Endothelial cell of umbilical vein (primary cell): ENCODE data around the gene CTSW. TPM values are rescaled to one million over a fixed set of nuclear protein-coding genes. Genes with fewer than 3 reads are reported as not detected.

Experiments used
- BruUV-seq: library from RNA; stranded (reverse); fragments of 400-500 nt; replicated peaks from 2 replicates; lab custom pipeline; 2021; lab: Mats Ljungman, UMichigan
- CTCF ChIA-PET: fragments of 300-600, 350-600 bp; sonication (Branson Sonifier 250); formaldehyde crosslinking; loops from one replicate; lab custom pipeline; 2021; ENCODE audit warnings: antibody characterized with exemption, inconsistent platforms; lab: Charles Lee
- POLR2A ChIA-PET: fragments of 300-600, 350-600 bp; sonication (Branson Sonifier 250); formaldehyde crosslinking; loops from one replicate; lab custom pipeline; 2021; ENCODE audit warnings: antibody characterized with exemption, inconsistent platforms; lab: Charles Lee
- DNase-seq: peaks from one replicate; pipeline ENCODE4 v3.0.0-alpha.2; 2011; ENCODE audit warnings: low read depth, low spot score
- FAIRE-seq: peaks from 2 replicates; lab custom pipeline; 2011; peaks lifted over from hg19 to GRCh38; lab: Jason Lieb, UNC
- H2AFZ ChIP-seq: 2 replicates; pipeline ENCODE4 v1.6.0; 2012; ENCODE audit warnings: low read depth, low read length, control low read depth, inconsistent platforms
- H3K27ac ChIP-seq: 2 replicates; pipeline ENCODE4 v1.5.1; 2011; ENCODE audit warnings: low read depth, mild to moderate bottlenecking, control low read depth, low read length, moderate library complexity; ENCODE audit not compliant: insufficient read depth
- H3K27me3 ChIP-seq, 2 experiments: 2 replicates each; pipeline versions ENCODE4 v1.6.0 to v1.6.1; 2011; ENCODE audit warnings: low read length in 2 of 2, mixed read lengths in 1 of 2; ENCODE audit not compliant: control insufficient read depth in 2 of 2, insufficient read depth in 2 of 2
- H3K36me3 ChIP-seq, 2 experiments: 2 replicates in 1 of 2; 3 replicates in 1 of 2; pipeline ENCODE4 v1.5.1; 2011; ENCODE audit warnings: low read length in 2 of 2, mild to moderate bottlenecking in 1 of 2, moderate library complexity in 1 of 2; ENCODE audit not compliant: control insufficient read depth in 2 of 2, insufficient read depth in 2 of 2; ENCODE audit errors: extremely low read depth in 1 of 2
- H3K4me1 ChIP-seq: 3 replicates; pipeline ENCODE4 v1.5.1; 2011; ENCODE audit warnings: mild to moderate bottlenecking, low read length; ENCODE audit not compliant: control insufficient read depth, insufficient read depth; ENCODE audit errors: extremely low read depth
- H3K4me2 ChIP-seq: 2 replicates; pipeline ENCODE4 v1.6.1; 2011; ENCODE audit warnings: low read length, control low read depth, mixed read lengths; ENCODE audit not compliant: insufficient read depth
- H3K4me3 ChIP-seq, 3 experiments: fragments of 200-600 bp in 1 of 3; sonication (generic), shearing (Covaris generic) in 1 of 3; replicated peaks in 1 of 3; 2 replicates each; pipeline ENCODE4 v1.5.1; 2011 to 2016; ENCODE audit warnings: control low read depth in 3 of 3, low read length in 3 of 3, mild to moderate bottlenecking in 2 of 3, inconsistent platforms in 1 of 3, low read depth in 1 of 3, moderate library complexity in 1 of 3; ENCODE audit not compliant: insufficient read depth in 1 of 3
- H3K79me2 ChIP-seq: 2 replicates; pipeline ENCODE4 v1.6.0; 2012; ENCODE audit warnings: low read length, inconsistent platforms; ENCODE audit not compliant: control insufficient read depth, insufficient read depth
- H3K9ac ChIP-seq: replicated peaks from 2 replicates; pipeline ENCODE3; 2011; ENCODE audit warnings: low read length, control low read depth; ENCODE audit not compliant: insufficient read depth; ENCODE audit errors: extremely low read depth
- H3K9me1 ChIP-seq: replicated peaks from 3 replicates; pipeline ENCODE4 v1.6.0; 2011; ENCODE audit warnings: mild to moderate bottlenecking, low read length; ENCODE audit not compliant: control insufficient read depth, insufficient read depth; ENCODE audit errors: extremely low read depth
- H3K9me3 ChIP-seq: replicated peaks from 2 replicates; pipeline ENCODE4 v1.5.1; 2012; ENCODE audit warnings: low read length, inconsistent platforms; ENCODE audit not compliant: control insufficient read depth, insufficient read depth
- H4K20me1 ChIP-seq: replicated peaks from 2 replicates; pipeline ENCODE3; 2011; ENCODE audit warnings: mild to moderate bottlenecking, low read length; ENCODE audit not compliant: control insufficient read depth, insufficient read depth; ENCODE audit errors: extremely low read depth
- EZH2 ChIP-seq: IDR thresholded peaks from 2 replicates; pipeline ENCODE4 v1.6.1; 2012; ENCODE audit warnings: borderline replicate concordance, low read depth, mild to moderate bottlenecking, moderate library complexity, low read length, inconsistent platforms; ENCODE audit not compliant: severe bottlenecking
- JUN ChIP-seq: IDR thresholded peaks from 2 replicates; pipeline ENCODE4 v1.6.1; 2011; ENCODE audit warnings: borderline replicate concordance, low read depth; ENCODE audit not compliant: insufficient read length, insufficient read depth
- POLR2A ChIP-seq: IDR thresholded peaks from 2 replicates; pipeline ENCODE4 v1.6.1; 2012; ENCODE audit warnings: low read depth, mild to moderate bottlenecking, control low read depth, low read length
- POLR2AphosphoS5 ChIP-seq: IDR thresholded peaks from 2 replicates; pipeline ENCODE4 v1.6.1; 2012; ENCODE audit warnings: low read depth, mild to moderate bottlenecking, control low read depth, low read length, moderate library complexity; ENCODE audit not compliant: insufficient read depth
- dilution Hi-C: fragments of 300-500 bp; cut with MboI; formaldehyde crosslinking; loops from one replicate; pipeline ENCODE4 v1.15.0; 2019; ENCODE audit warnings: low sequenced_read_pairs; ENCODE audit not compliant: extremely low pct_ligation_motif_present
- intact Hi-C: fragments of 100-400 bp; cut with micrococcal nuclease; formaldehyde crosslinking; loops from one replicate; pipeline ENCODE4 v1.10.0; 2022
- polyA plus RNA-seq, 4 experiments: library from polyadenylated mRNA; depleted of rRNA in 3 of 4; stranded (reverse) in 3 of 4; unstranded in 1 of 4; fragments of >200 nt; gene quantifications; 2 replicates each; pipeline versions ENCODE4 v1.2.1 to v1.2.3, GENCODE V29; 2011 to 2012; ENCODE audit warnings: missing spikeins in 1 of 4
- total RNA-seq: library from RNA; stranded (reverse); gene quantifications from 2 replicates; pipeline ENCODE4 v1.2.3, GENCODE V29; 2021

Gene CTSW
- total and polyA plus RNA-seq, 2 donors (not counting 3 experiments of a cell fraction or from before 2014, with no cell fraction given) = not detected

DNA sequence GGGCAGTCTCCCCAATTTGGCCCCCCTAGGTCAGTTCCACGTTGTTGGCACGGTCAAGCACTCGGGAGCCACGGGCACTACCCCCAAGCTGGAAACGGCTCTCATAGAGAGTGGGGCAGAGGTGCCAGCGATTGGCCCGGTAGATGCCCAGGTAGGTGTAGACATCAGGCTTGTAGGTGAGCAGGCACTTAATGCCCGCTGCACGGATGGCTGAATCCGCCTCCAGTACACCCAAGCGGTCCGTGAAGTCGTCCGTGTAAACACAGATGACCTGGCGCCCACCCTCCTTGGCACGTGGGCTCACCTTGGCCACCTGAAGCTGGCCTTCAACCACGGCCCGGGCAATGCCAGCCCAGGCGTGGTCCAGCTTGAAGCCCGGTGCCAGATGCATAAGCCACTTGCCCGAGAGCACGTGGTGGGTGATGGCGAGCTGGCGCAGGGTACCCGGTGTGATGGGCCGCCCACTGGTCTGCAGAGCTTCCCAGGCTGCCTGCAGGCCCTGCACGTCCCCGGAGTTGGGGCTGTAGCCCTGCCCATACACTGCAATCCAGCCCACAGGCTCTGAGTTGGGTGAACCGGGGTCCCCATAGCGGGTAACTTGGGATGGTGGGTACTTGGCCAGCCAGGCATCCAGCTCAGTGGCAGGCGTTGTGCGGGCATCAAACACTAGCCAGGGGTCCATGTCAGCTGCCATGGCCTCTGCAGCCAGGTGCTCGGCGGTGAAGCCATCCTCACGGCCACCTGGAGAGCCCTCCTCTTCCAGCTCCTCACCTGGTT is 38.0 kb downstream of the CTSW start:
- H3K4me2 ChIP-seq = peak overlapping the region; percentile 69
- H4K20me1 ChIP-seq = no peaks in the 10 kb centered on the region
- H3K4me1 ChIP-seq = peaks cover 55% of the 10 kb centered on the region
- DNase-seq (no peak), FAIRE-seq (no peak)
- H2AFZ ChIP-seq = no peak overlapping the region
- peaks cover 37% of the 10 kb centered on the region for H3K79me2 ChIP-seq
- intact Hi-C loops (loop anchor here (5.0 kb wide), 1 partner anchor 135 kb away; the partner anchor contains the start of gene SF3B2), dilution Hi-C loops (no loop called here)
- peak overlapping the region; percentile 92 for H3K27ac ChIP-seq
- H3K9ac ChIP-seq = peak overlapping the region; percentile 92
- peaks cover 4 to 5% of the 10 kb centered on the region in 2 experiments for H3K36me3 ChIP-seq
- CTCF ChIA-PET = interaction anchor here (0.9 to 4.9 kb wide), 2 partner anchors 27 to 33 kb away, joined by 4 to 73 read pairs; partner anchors contain the start of genes CCDC85B and FIBP
- BruUV-seq = TSS peak; percentile 30
- H3K4me3 ChIP-seq = peak overlapping the region; percentile 46 to 90 (median 71)
- no peak for TF ChIP-seq POLR2AphosphoS5
- peak; percentile 16 for TF ChIP-seq POLR2A
- no peaks in the 10 kb centered on the region for H3K27me3 ChIP-seq
- H3K9me1 ChIP-seq = no peaks in the 10 kb centered on the region
- POLR2A ChIA-PET = interaction anchor here (0.9 to 2.1 kb wide), 4 partner anchors 16 to 58 kb away, joined by 3 to 7 read pairs (median 5); partner anchors contain the start of genes CCDC85B and FOSL1
- H3K9me3 ChIP-seq = no peaks in the 10 kb centered on the region

GRCh38 chr11:65918211-65919140 is 38.8 kb downstream of the CTSW start, which contains the start of gene C11orf68:
Gene C11orf68, minus strand, starts transcription at chr11:65919062. Its CDS starts 31 bp downstream, at chr11:65919031.
- dilution Hi-C loops (no loop called here), intact Hi-C loops (loop anchor here (1.0 to 5.0 kb wide), 5 partner anchors 30 to 134 kb away; partner anchors contain the start of genes BANF1, EIF1AD, FIBP and SART1)
- ChIA-PET CTCF (interaction anchor here (0.9 to 4.9 kb wide), 2 partner anchors 28 to 34 kb away, joined by 4 to 73 read pairs; partner anchors contain the start of genes CCDC85B and FIBP), POLR2A (interaction anchor here (0.9 to 2.1 kb wide), 4 partner anchors 17 to 59 kb away, joined by 3 to 7 read pairs (median 5); partner anchors contain the start of genes CCDC85B and FOSL1)
- no peaks in the 10 kb centered on the region for H3K27me3 ChIP-seq
- BruUV-seq = no TSS peak
- FAIRE-seq (peak; percentile 33), DNase-seq (peak; percentile 48)
- TF ChIP-seq EZH2 (no peak), POLR2AphosphoS5 (peak; percentile 48), POLR2A (peak; percentile 63), JUN (no peak)
- H3K4me3 ChIP-seq = peak within 1 kb of the TSS; percentile 70 to 90 (median 71)
- H3K27ac ChIP-seq = peak within 1 kb of the TSS; percentile 92
- peaks cover 37% of the 10 kb centered on the region for H3K79me2 ChIP-seq
- H3K9me3 ChIP-seq = no peaks in the 10 kb centered on the region
- H3K4me2 ChIP-seq = peak within 1 kb of the TSS; percentile 79
- H3K9ac ChIP-seq = peak within 1 kb of the TSS; percentile 92
- peaks cover 49% of the 10 kb centered on the region for H3K4me1 ChIP-seq
- no peaks in the 10 kb centered on the region for H4K20me1 ChIP-seq
- no peaks in the 10 kb centered on the region for H3K9me1 ChIP-seq
- H3K36me3 ChIP-seq = peaks cover 6 to 9% of the 10 kb centered on the region in 2 experiments
- H2AFZ ChIP-seq = peak within 1 kb of the TSS; percentile 77
